Mucosa of rectum (tissue), 2 donors: Measurements from ENCODE around the gene ATP10A.

Source experiments
- H3K27ac ChIP-seq, 2 donors: one replicate each; pipeline ENCODE4 v1.7.0; 2013; ENCODE audit warnings: inconsistent platforms in 2 of 2, low read depth in 2 of 2, low read length in 2 of 2
- H3K27me3 ChIP-seq, 2 donors: one replicate each; pipeline ENCODE4 v1.7.0; 2013; ENCODE audit warnings: low read length in 2 of 2; ENCODE audit not compliant: control insufficient read depth in 2 of 2, insufficient read depth in 2 of 2
- H3K36me3 ChIP-seq, 2 donors: one replicate each; pipeline ENCODE4 v1.7.0; 2013; ENCODE audit warnings: low read length in 2 of 2; ENCODE audit not compliant: control insufficient read depth in 2 of 2, insufficient read depth in 2 of 2
- H3K4me1 ChIP-seq, 2 donors: one replicate each; pipeline ENCODE4 v1.7.0; 2013; ENCODE audit warnings: low read length in 2 of 2, mild to moderate bottlenecking in 1 of 2; ENCODE audit not compliant: control insufficient read depth in 2 of 2, insufficient read depth in 2 of 2
- H3K4me3 ChIP-seq, 2 donors: one replicate each; pipeline ENCODE4 v1.7.0; 2013; ENCODE audit warnings: low read length in 2 of 2
- H3K9ac ChIP-seq, 2 donors: one replicate each; pipeline ENCODE4 v1.7.0; 2013; ENCODE audit warnings: low read length in 2 of 2, low read depth in 1 of 2, mild to moderate bottlenecking in 1 of 2
- H3K9me3 ChIP-seq, 2 donors: one replicate each; pipeline ENCODE4 v1.7.0; 2013; ENCODE audit warnings: low read length in 2 of 2; ENCODE audit not compliant: control insufficient read depth in 2 of 2
- donor health status: healthy.
- donor health status: Normal muscosa, but diverticular disease.

The ATP10A gene

GRCh38 chr15:25708391-25708790 is 154.7 kb downstream of the ATP10A start:
- no peaks in the 10 kb centered on the region for H3K27me3 ChIP-seq
- no peak overlapping the region for H3K9ac ChIP-seq
- H3K4me1 ChIP-seq: no peaks in the 10 kb centered on the region
- H3K27ac ChIP-seq: no peak overlapping the region
- no peak overlapping the region for H3K4me3 ChIP-seq
- H3K36me3 ChIP-seq: no peaks in the 10 kb centered on the region
- H3K9me3 ChIP-seq: no peaks in the 10 kb centered on the region

GRCh38 chr15:25707656-25708365 is 155.3 kb downstream of the ATP10A start:
- H3K9ac ChIP-seq: no peak overlapping the region
- no peak overlapping the region for H3K27ac ChIP-seq
- no peaks in the 10 kb centered on the region for H3K4me1 ChIP-seq
- H3K27me3 ChIP-seq: no peaks in the 10 kb centered on the region
- H3K9me3 ChIP-seq: no peaks in the 10 kb centered on the region
- no peak overlapping the region for H3K4me3 ChIP-seq
- H3K36me3 ChIP-seq: no peaks in the 10 kb centered on the region

GRCh38 chr15:25706176-25706955 is 156.8 kb downstream of the ATP10A start:
- H3K36me3 ChIP-seq: no peaks in the 10 kb centered on the region
- no peak overlapping the region for H3K27ac ChIP-seq
- no peak overlapping the region for H3K9ac ChIP-seq

GRCh38 chr15:25705433-25706115 is 157.6 kb downstream of the ATP10A start:
- no peaks in the 10 kb centered on the region for H3K27me3 ChIP-seq
- H3K9me3 ChIP-seq: no peaks in the 10 kb centered on the region
- H3K36me3 ChIP-seq: no peaks in the 10 kb centered on the region
- H3K27ac ChIP-seq: no peak overlapping the region
- H3K4me3 ChIP-seq: no peak overlapping the region
- no peak overlapping the region for H3K9ac ChIP-seq
- no peaks in the 10 kb centered on the region for H3K4me1 ChIP-seq

More at GRCh38 chr15:25706176-25706955, 156.8 kb downstream of the ATP10A start:
- Histone ChIP-seq H3K4me3 (no peak overlapping the region), H3K4me1 (no peaks in the 10 kb centered on the region), H3K9me3 (no peaks in the 10 kb centered on the region), H3K27me3 (no peaks in the 10 kb centered on the region)

GRCh38 chr15:25703726-25704125 is 159.4 kb downstream of the ATP10A start:
- Histone ChIP-seq H3K27ac (no peak overlapping the region), H3K4me3 (no peak overlapping the region), H3K27me3 (no peaks in the 10 kb centered on the region), H3K36me3 (no peaks in the 10 kb centered on the region), H3K4me1 (no peaks in the 10 kb centered on the region), H3K9me3 (no peaks in the 10 kb centered on the region), H3K9ac (no peak overlapping the region)

- H3K27ac ChIP-seq: no peak overlapping the region
- no peaks in the 10 kb centered on the region for H3K9me3 ChIP-seq
- H3K9ac ChIP-seq: no peak overlapping the region
- H3K27me3 ChIP-seq: no peaks in the 10 kb centered on the region
- H3K4me3 ChIP-seq: no peak overlapping the region
- H3K4me1 ChIP-seq: no peaks in the 10 kb centered on the region
- H3K36me3 ChIP-seq: no peaks in the 10 kb centered on the region
Observed at GRCh38 chr15:25701721-25702465, 161.2 kb downstream of the ATP10A start.

- no peaks in the 10 kb centered on the region for H3K36me3 ChIP-seq
- H3K9ac ChIP-seq: no peak overlapping the region
- H3K4me3 ChIP-seq: no peak overlapping the region
- H3K4me1 ChIP-seq: no peaks in the 10 kb centered on the region
- no peaks in the 10 kb centered on the region for H3K27me3 ChIP-seq
- no peaks in the 10 kb centered on the region for H3K9me3 ChIP-seq
- no peak overlapping the region for H3K27ac ChIP-seq
Observed at GRCh38 chr15:25700916-25701315, 162.2 kb downstream of the ATP10A start.

GRCh38 chr15:25697586-25697985 is 165.5 kb downstream of the ATP10A start:
- no peak overlapping the region for H3K27ac ChIP-seq
- no peaks in the 10 kb centered on the region for H3K4me1 ChIP-seq
- no peak overlapping the region for H3K4me3 ChIP-seq
- no peaks in the 10 kb centered on the region for H3K27me3 ChIP-seq
- H3K36me3 ChIP-seq: peaks cover 0 to 4% of the 10 kb centered on the region in 2 donors
- H3K9me3 ChIP-seq: peaks cover 0 to 4% of the 10 kb centered on the region in 2 donors
- H3K9ac ChIP-seq: no peak overlapping the region

- H3K27ac ChIP-seq: no peak overlapping the region
- H3K4me1 ChIP-seq: no peaks in the 10 kb centered on the region
Observed at GRCh38 chr15:25695875-25696760, 167.0 kb downstream of the ATP10A start.

More at GRCh38 chr15:25695875-25696760, 167.0 kb downstream of the ATP10A start:
- H3K36me3 ChIP-seq: peaks cover 0 to 4% of the 10 kb centered on the region in 2 donors
- peaks cover 0 to 4% of the 10 kb centered on the region in 2 donors for H3K9me3 ChIP-seq
- H3K27me3 ChIP-seq: no peaks in the 10 kb centered on the region
- H3K9ac ChIP-seq: no peak overlapping the region
- H3K4me3 ChIP-seq: no peak overlapping the region
